ENCODE data around the gene MYBPC3.

The MYBPC3 gene

DNA sequence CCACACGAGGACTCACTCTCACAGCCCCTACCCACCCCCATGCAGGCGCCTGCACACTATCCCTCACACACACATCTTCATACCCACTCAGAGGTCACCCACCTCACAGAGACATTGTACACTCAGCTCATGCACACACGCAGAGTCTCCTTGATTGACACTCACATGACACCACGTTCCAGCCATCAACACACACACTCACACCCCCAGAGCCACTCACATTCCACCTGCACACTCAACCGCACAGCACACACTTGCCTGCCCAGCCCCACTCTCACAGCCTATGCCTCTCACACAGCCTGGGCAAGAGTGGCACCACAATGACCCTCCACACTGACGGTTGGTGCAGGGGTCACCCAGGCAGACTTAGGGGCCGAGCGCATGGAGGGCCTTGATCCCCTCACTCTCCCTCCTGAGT, 23.6 kb upstream of the MYBPC3 start:
- H4K20me1 ChIP-seq (ENCODE audit: insufficient read depth, low read length) = no peaks in the 10 kb centered on the region
- no peak overlapping the region for H3K4me2 ChIP-seq (ENCODE audit: insufficient read depth, low read length)
- H3K9ac ChIP-seq (ENCODE audit: low read depth, low read length) = no peak overlapping the region
- no peaks in the 10 kb centered on the region for H3K79me2 ChIP-seq (ENCODE audit: insufficient read depth, low read length)
- TF ChIP-seq EZH2 (IDR thresholded peaks at IDR 0.05; ENCODE audit: borderline replicate concordance, low read depth, low read length, severe bottlenecking) (no peak), CTCF (IDR thresholded peaks at IDR 0.05; ENCODE audit: borderline replicate concordance, extremely low read depth, low read length, poor library complexity, severe bottlenecking) (no peak)
- DNase-seq = no peak
- H3K27me3 ChIP-seq (ENCODE audit: insufficient read depth, low read length, poor library complexity) = no peaks in the 10 kb centered on the region
- no peaks in the 10 kb centered on the region for H3K4me1 ChIP-seq (ENCODE audit: insufficient read depth, low read length)
- H3K36me3 ChIP-seq (ENCODE audit: insufficient read depth, low read length) = no peaks in the 10 kb centered on the region
- no peak for ATAC-seq (ENCODE audit: insufficient read depth, low read depth)
- no peak overlapping the region for H3K27ac ChIP-seq (ENCODE audit: low read length)
- no peaks in the 10 kb centered on the region for H3K9me3 ChIP-seq (ENCODE audit: insufficient read depth, low read length, severe bottlenecking)
- no peak overlapping the region for H2AFZ ChIP-seq (ENCODE audit: low read depth, low read length)
- no peak overlapping the region for H3K4me3 ChIP-seq (ENCODE audit: low read depth in 1 of 2, low read length in 2 of 2)

GRCh38 chr11:47375546-47376085, 23.1 kb upstream of the MYBPC3 start:
- no peak for TF ChIP-seq CTCF (IDR thresholded peaks at IDR 0.05; ENCODE audit: borderline replicate concordance, extremely low read depth, low read length, poor library complexity, severe bottlenecking)
- no peak for TF ChIP-seq EZH2 (IDR thresholded peaks at IDR 0.05; ENCODE audit: borderline replicate concordance, low read depth, low read length, severe bottlenecking)
- Histone ChIP-seq H4K20me1 (ENCODE audit: insufficient read depth, low read length) (no peaks in the 10 kb centered on the region), H3K9me3 (ENCODE audit: insufficient read depth, low read length, severe bottlenecking) (no peaks in the 10 kb centered on the region), H3K79me2 (ENCODE audit: insufficient read depth, low read length) (no peaks in the 10 kb centered on the region), H3K27ac (ENCODE audit: low read length) (no peak overlapping the region), H2AFZ (ENCODE audit: low read depth, low read length) (no peak overlapping the region), H3K4me2 (ENCODE audit: insufficient read depth, low read length) (no peak overlapping the region), H3K4me3 (ENCODE audit: low read depth in 1 of 2, low read length in 2 of 2) (no peak overlapping the region), H3K9ac (ENCODE audit: low read depth, low read length) (no peak overlapping the region), H3K36me3 (ENCODE audit: insufficient read depth, low read length) (no peaks in the 10 kb centered on the region), H3K4me1 (ENCODE audit: insufficient read depth, low read length) (no peaks in the 10 kb centered on the region), H3K27me3 (ENCODE audit: insufficient read depth, low read length, poor library complexity) (no peaks in the 10 kb centered on the region)
- no peak for ATAC-seq (ENCODE audit: insufficient read depth, low read depth)
- DNase-seq = no peak

DNA sequence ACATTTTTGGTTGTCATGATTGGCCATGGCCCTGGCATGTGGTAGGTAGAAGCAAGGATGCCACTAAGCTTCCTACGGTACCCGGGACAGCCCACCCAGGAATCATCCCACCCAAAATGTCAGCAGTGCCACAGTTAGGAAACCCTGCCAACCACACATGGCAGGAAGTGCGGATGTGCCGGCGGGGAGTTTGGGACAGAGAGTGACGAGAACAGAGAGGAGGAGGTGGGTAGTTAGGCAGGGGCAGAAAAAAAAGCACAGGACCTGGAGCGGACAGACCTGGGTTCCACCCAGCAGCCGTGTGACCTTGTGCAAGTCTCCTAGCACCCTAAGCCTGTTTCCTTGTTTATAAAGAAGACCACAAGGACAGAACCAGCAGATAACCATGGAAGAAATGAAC, 22.5 kb upstream of the MYBPC3 start:
- no peak for ATAC-seq (ENCODE audit: insufficient read depth, low read depth)
- TF ChIP-seq CTCF (IDR thresholded peaks at IDR 0.05; ENCODE audit: borderline replicate concordance, extremely low read depth, low read length, poor library complexity, severe bottlenecking) (no peak), EZH2 (IDR thresholded peaks at IDR 0.05; ENCODE audit: borderline replicate concordance, low read depth, low read length, severe bottlenecking) (no peak)
- Histone ChIP-seq H3K4me3 (ENCODE audit: low read depth in 1 of 2, low read length in 2 of 2) (no peak overlapping the region), H3K36me3 (ENCODE audit: insufficient read depth, low read length) (no peaks in the 10 kb centered on the region), H3K27ac (ENCODE audit: low read length) (no peak overlapping the region), H3K9me3 (ENCODE audit: insufficient read depth, low read length, severe bottlenecking) (no peaks in the 10 kb centered on the region), H4K20me1 (ENCODE audit: insufficient read depth, low read length) (no peaks in the 10 kb centered on the region), H3K9ac (ENCODE audit: low read depth, low read length) (no peak overlapping the region), H3K4me2 (ENCODE audit: insufficient read depth, low read length) (no peak overlapping the region), H3K4me1 (ENCODE audit: insufficient read depth, low read length) (no peaks in the 10 kb centered on the region), H3K79me2 (ENCODE audit: insufficient read depth, low read length) (no peaks in the 10 kb centered on the region), H3K27me3 (ENCODE audit: insufficient read depth, low read length, poor library complexity) (no peaks in the 10 kb centered on the region), H2AFZ (ENCODE audit: low read depth, low read length) (no peak overlapping the region)
- DNase-seq = no peak

DNA sequence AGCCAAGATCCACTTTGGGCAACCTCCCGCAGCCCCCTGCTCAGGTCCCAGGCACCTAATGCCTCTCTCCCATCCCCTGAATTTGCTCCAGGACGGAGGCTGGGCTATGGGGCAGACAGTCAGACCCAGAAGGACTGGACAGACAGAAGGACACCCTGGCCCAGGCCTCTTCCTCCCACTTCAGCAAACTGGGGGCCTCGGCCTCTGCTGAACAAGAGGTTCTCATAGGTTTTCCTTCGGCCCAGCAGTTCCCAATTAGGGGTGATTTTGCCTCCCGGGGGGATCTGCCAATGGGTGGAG, 22.2 kb upstream of the MYBPC3 start:
- ATAC-seq (ENCODE audit: insufficient read depth, low read depth) = no peak
- Histone ChIP-seq H3K36me3 (ENCODE audit: insufficient read depth, low read length) (no peaks in the 10 kb centered on the region), H3K4me1 (ENCODE audit: insufficient read depth, low read length) (no peaks in the 10 kb centered on the region), H4K20me1 (ENCODE audit: insufficient read depth, low read length) (no peaks in the 10 kb centered on the region), H3K4me3 (ENCODE audit: low read depth in 1 of 2, low read length in 2 of 2) (no peak overlapping the region), H3K9ac (ENCODE audit: low read depth, low read length) (no peak overlapping the region), H2AFZ (ENCODE audit: low read depth, low read length) (no peak overlapping the region), H3K27ac (ENCODE audit: low read length) (no peak overlapping the region), H3K9me3 (ENCODE audit: insufficient read depth, low read length, severe bottlenecking) (no peaks in the 10 kb centered on the region), H3K27me3 (ENCODE audit: insufficient read depth, low read length, poor library complexity) (no peaks in the 10 kb centered on the region), H3K4me2 (ENCODE audit: insufficient read depth, low read length) (no peak overlapping the region), H3K79me2 (ENCODE audit: insufficient read depth, low read length) (no peaks in the 10 kb centered on the region)
- no peak for TF ChIP-seq CTCF (IDR thresholded peaks at IDR 0.05; ENCODE audit: borderline replicate concordance, extremely low read depth, low read length, poor library complexity, severe bottlenecking)
- TF ChIP-seq EZH2 (IDR thresholded peaks at IDR 0.05; ENCODE audit: borderline replicate concordance, low read depth, low read length, severe bottlenecking) = no peak
- DNase-seq = no peak

All from DND-41 (cell line).